Mammary microvascular endothelial cell (primary cell): ENCODE data around the gene AMELX. TPM values are rescaled to one million over a fixed set of nuclear protein-coding genes. Genes with fewer than 3 reads are reported as not detected.

Experiments
- total RNA-seq: library from RNA; depleted of rRNA; stranded (reverse); fragments of >200 nt; gene quantifications from 2 replicates; pipeline ENCODE4 v1.2.3, GENCODE V29; 2015

Gene AMELX
- not detected in 2 replicates for total RNA-seq

DNA sequence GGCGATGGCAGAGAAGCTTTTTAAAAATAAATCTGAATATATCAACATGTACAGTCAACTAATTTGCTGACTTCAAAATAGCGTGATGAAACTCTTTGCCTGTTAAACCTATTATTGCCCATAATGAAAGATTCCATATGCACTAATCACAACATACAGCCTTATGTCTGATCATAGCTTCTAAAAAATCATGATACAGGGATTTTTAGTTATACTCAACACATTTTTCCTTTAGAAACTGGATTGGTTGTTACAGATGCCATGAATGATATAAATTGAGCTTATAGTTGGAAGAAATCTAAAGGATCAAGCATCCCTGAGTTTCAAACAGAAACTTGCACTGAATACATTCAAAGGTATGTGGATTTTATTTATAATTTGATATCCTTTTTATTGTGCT, at the start of gene AMELX:
Gene AMELX, plus strand, starts transcription at position 301 of the 400 bp plus-strand sequence. CDS start 1,376 bp downstream, outside the sequence.

Other genes starting within 250 kb of the AMELX start
- gene HCCS, start 182.1 kb upstream of the AMELX start, total RNA-seq, result 18.6 and 26.3 TPM in 2 replicates